Measurements from ENCODE around the gene FCRL6. TPM values are rescaled to one million over a fixed set of nuclear protein-coding genes. Genes with fewer than 3 reads are reported as not detected.

Gene FCRL6
- total RNA-seq, 2 experiments from 2014 or later: 0.42 to 0.76 TPM

DNA sequence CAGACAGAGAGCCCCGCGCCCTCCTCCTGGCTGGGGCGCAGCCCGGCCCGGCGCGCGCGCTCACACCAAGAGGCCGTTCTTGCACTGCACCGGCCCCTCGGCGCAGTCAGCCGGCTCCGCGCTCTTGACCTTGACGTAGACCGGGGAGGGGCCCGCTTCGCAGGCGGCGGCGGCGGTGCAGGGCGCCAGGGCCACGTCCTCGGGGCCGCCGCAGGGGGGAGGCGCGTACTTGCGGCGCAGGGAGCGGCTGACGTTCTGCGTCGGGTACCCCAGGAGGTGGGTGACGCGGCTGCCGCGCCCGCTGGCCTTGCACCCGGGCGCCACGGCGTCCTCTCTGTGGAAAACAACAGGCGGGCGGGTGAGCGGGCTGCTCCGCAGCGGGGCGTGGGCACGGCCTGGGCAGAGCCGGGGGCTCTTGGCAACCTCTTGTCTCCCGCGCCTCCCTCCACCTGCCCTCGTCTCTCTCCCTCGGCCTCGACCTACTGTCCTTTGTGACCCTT is 52.6 kb downstream of the FCRL6 start:
- DNase-seq (peak; percentile 79), ATAC-seq (peak; percentile 94)
- Mint-ChIP-seq H3K4me3 (peak overlapping the region; percentile 74), H3K27ac (peak overlapping the region; percentile 78), H3K4me1 (ENCODE audit: low read depth) (peaks cover 21% of the 10 kb centered on the region), H3K36me3 (ENCODE audit: low read depth) (no peaks in the 10 kb centered on the region), H3K9me3 (ENCODE audit: insufficient read depth) (no peaks in the 10 kb centered on the region), H3K27me3 (ENCODE audit: low read depth) (peaks cover 13% of the 10 kb centered on the region)
- POLR2A ChIA-PET: no interaction called here
- CTCF ChIA-PET: interaction anchor here (0.6 to 2.5 kb wide), 7 partner anchors 36 to 65 kb away, joined by 3 to 15 read pairs (median 5); no protein-coding TSS in a partner anchor

DNA sequence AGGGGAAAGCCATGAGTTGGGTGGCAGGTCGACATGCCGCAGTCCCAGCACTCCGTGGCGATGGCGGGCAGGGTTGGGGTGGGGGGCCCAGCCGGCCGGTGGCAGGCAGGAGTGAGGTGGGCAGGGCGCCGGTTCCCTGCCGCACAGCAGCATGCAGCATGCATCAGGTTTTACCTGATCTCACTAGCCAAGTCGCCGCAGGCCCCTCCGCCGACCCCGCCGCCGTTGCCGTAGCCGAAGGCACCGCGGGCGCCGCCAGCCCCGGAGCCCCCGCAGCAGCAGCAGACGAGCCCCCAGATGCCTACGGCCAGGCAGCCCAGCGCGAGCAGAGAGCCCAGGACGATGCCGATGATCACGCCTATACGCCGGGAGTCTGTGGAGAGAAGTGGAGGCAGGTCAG is 53.5 kb downstream of the FCRL6 start:
- Mint-ChIP-seq H3K27ac (no peak overlapping the region), H3K4me3 (peak overlapping the region; percentile 74), H3K4me1 (ENCODE audit: low read depth) (peaks cover 21% of the 10 kb centered on the region), H3K27me3 (ENCODE audit: low read depth) (peaks cover 9% of the 10 kb centered on the region), H3K36me3 (ENCODE audit: low read depth) (no peaks in the 10 kb centered on the region), H3K9me3 (ENCODE audit: insufficient read depth) (no peaks in the 10 kb centered on the region)
- ChIA-PET POLR2A (no interaction called here), CTCF (interaction anchor here (0.9 to 1.2 kb wide), 3 partner anchors 35 to 56 kb away, joined by 3 to 4 read pairs (median 3); no protein-coding TSS in a partner anchor)
- no peak for ATAC-seq
- no peak for DNase-seq

DNA sequence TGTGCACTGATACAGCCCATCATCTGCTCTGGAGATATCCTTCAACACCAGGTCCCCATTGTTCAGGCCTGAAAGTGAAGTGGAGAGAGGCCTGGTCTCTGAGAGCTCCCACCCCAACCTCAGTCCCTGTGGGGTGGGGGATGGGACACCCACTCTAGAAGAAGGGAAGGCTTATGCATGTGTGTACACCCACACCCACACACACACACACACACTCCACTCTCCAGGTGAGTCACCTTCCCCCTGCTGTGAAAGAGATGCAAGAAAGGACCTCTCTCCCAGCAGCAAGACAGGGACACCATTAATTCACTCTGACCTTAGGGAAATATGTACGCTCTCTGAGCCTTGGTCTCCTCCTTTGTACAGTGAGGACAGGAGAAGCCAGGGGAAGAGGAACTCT is 54.4 kb downstream of the FCRL6 start:
- H3K4me3 Mint-ChIP-seq: no peak overlapping the region

DNA sequence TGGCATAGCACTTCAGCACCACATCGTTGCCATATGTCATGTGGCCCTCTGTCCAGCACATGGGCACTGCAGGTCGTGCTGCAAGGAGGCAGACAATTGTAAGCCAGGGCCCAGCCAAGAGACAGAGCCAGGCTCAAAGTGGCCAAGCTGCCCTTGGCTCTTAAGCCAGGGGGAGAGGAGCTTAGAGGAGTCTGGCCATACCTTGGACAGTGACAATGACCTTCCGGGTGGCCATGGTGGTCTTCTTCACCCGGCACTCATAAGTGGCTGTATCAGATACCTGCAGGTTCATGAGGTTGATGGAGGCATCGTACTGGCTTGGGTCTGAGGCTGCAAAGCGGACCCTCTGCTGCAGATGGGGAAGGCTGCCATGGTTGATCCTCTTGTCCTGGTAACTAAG is 55.7 kb downstream of the FCRL6 start:
- H3K9me3 Mint-ChIP-seq (ENCODE audit: insufficient read depth): no peaks in the 10 kb centered on the region
- no peaks in the 10 kb centered on the region for H3K36me3 Mint-ChIP-seq (ENCODE audit: low read depth)
- ATAC-seq: no peak
- CTCF ChIA-PET: interaction anchor here (1.4 kb wide), 1 partner anchor 58 kb away, joined by 5 read pairs; no protein-coding TSS in a partner anchor
- peaks cover 16% of the 10 kb centered on the region for H3K4me1 Mint-ChIP-seq (ENCODE audit: low read depth)
- no peak overlapping the region for H3K27ac Mint-ChIP-seq
- peaks cover 12% of the 10 kb centered on the region for H3K27me3 Mint-ChIP-seq (ENCODE audit: low read depth)
- no peak overlapping the region for H3K4me3 Mint-ChIP-seq
- POLR2A ChIA-PET: no interaction called here
- DNase-seq: no peak

More for the DNA sequence above, 54.4 kb downstream of the FCRL6 start:
- H3K9me3 Mint-ChIP-seq (ENCODE audit: insufficient read depth): no peaks in the 10 kb centered on the region
- H3K27ac Mint-ChIP-seq: no peak overlapping the region
- DNase-seq (no peak), ATAC-seq (no peak)
- H3K27me3 Mint-ChIP-seq (ENCODE audit: low read depth): peaks cover 11% of the 10 kb centered on the region
- H3K36me3 Mint-ChIP-seq (ENCODE audit: low read depth): no peaks in the 10 kb centered on the region
- ChIA-PET POLR2A (no interaction called here), CTCF (interaction anchor here (0.7 to 0.9 kb wide), 2 partner anchors 35 to 57 kb away, joined by 3 read pairs; no protein-coding TSS in a partner anchor)
- H3K4me1 Mint-ChIP-seq (ENCODE audit: low read depth): peaks cover 16% of the 10 kb centered on the region

DNA sequence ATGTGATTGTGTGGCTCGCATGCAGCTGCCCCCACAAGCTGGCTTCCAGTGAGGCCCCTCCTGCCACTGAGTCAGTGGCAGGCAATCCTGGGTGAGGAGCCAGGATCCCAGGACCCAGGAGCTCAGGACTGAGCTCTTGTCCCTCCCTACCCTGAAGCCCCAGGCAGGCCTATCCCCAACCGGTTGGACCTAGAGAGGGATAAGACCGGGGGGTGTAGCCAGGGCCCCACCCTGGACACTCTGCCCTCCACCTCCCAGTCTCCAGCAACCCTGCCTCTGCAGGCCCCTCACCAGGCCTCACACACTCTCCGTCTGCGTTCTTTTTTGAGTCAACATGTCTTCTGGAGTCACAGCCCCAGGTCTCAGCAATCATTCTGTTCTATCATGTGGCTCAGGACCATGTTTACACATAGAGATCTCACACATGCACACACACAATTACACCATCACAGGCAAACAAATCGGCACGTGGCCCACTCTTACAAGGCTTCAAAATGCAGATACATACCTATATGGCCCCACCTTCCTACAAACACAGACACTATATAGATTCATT is 57.7 kb downstream of the FCRL6 start:
- DNase-seq (no peak), ATAC-seq (no peak)
- Mint-ChIP-seq H3K4me3 (no peak overlapping the region), H3K36me3 (ENCODE audit: low read depth) (no peaks in the 10 kb centered on the region), H3K27ac (no peak overlapping the region), H3K27me3 (ENCODE audit: low read depth) (peaks cover 10% of the 10 kb centered on the region), H3K9me3 (ENCODE audit: insufficient read depth) (no peaks in the 10 kb centered on the region), H3K4me1 (ENCODE audit: low read depth) (peaks cover 9% of the 10 kb centered on the region)
- ChIA-PET POLR2A (no interaction called here), CTCF (no interaction called here)

DNA sequence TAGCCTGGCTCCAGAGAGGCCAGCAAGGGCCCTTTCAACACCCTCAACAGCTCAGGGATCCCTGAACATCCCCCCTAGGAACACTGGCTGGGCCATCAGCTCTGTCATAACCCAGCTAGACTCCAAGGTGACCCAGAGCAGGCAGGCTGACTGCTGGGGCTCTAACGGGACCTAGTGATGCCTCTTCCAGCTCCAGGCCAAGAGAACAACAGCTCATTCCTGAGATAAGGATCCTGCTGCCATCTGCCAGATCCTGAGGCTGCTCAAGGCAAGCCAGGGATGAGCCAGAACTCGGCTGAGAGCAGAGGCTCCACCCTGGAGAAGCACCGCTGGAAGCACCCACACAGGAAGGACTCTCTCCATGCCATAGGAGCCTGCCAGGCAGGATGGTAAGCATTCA is 58.3 kb downstream of the FCRL6 start:
- Mint-ChIP-seq H3K9me3 (ENCODE audit: insufficient read depth) (no peaks in the 10 kb centered on the region), H3K27me3 (ENCODE audit: low read depth) (peaks cover 10% of the 10 kb centered on the region), H3K36me3 (ENCODE audit: low read depth) (no peaks in the 10 kb centered on the region), H3K4me3 (no peak overlapping the region), H3K27ac (no peak overlapping the region), H3K4me1 (ENCODE audit: low read depth) (peaks cover 4% of the 10 kb centered on the region)
- ChIA-PET POLR2A (no interaction called here), CTCF (no interaction called here)
- no peak for DNase-seq
- no peak for ATAC-seq

DNA sequence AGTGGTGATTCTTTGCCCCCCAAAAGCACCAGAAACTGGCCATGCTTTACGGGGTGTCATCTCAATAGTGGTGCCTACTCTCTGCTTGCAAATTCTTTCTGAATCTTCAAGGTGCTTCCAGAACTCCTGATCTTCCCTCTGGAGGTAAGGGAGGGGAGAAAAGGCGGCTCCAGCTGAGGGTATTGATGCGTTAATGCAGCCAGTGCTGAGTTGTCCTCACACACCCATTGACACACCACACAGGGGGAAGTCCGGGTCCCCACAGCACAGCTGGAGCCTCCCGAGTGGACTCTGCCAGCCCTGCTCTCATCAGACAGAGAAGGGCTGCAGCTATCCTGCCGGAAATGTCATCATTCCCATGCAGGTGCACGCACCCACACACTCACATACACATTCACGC is 59.1 kb downstream of the FCRL6 start:
- H3K4me3 Mint-ChIP-seq: no peak overlapping the region
- POLR2A ChIA-PET: no interaction called here
- DNase-seq: no peak
- CTCF ChIA-PET: interaction anchor here (2.5 kb wide), 1 partner anchor 62 kb away, joined by 10 read pairs; no protein-coding TSS in a partner anchor
- H3K27me3 Mint-ChIP-seq (ENCODE audit: low read depth): peaks cover 15% of the 10 kb centered on the region
- no peak overlapping the region for H3K27ac Mint-ChIP-seq
- H3K36me3 Mint-ChIP-seq (ENCODE audit: low read depth): no peaks in the 10 kb centered on the region
- no peaks in the 10 kb centered on the region for H3K9me3 Mint-ChIP-seq (ENCODE audit: insufficient read depth)
- ATAC-seq: no peak
- H3K4me1 Mint-ChIP-seq (ENCODE audit: low read depth): peaks cover 5% of the 10 kb centered on the region

DNA sequence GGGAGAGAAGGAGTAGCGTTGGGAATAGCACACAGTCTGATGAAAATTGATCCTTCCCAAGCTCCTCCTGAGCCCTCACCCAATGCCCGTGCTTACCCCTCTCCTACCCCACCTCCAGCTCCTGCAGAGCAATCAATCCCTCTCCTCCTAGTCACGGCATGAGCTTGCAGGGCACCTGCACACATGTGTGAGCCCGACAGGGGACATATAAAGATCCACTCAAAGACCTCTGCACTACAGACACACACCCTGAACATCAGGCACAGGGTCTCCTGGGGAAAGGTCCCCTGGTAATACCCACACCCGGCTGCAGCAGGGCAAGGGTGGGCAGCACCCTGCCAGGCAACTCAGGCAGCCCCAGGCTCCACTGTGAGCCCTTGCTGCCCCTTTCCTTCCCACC is 59.9 kb downstream of the FCRL6 start:
- ChIA-PET CTCF (interaction anchor here (2.5 kb wide), 1 partner anchor 63 kb away, joined by 10 read pairs; no protein-coding TSS in a partner anchor), POLR2A (no interaction called here)
- Mint-ChIP-seq H3K9me3 (ENCODE audit: insufficient read depth) (no peaks in the 10 kb centered on the region), H3K36me3 (ENCODE audit: low read depth) (no peaks in the 10 kb centered on the region), H3K27me3 (ENCODE audit: low read depth) (peaks cover 18% of the 10 kb centered on the region), H3K4me3 (no peak overlapping the region), H3K27ac (no peak overlapping the region), H3K4me1 (ENCODE audit: low read depth) (peaks cover 13% of the 10 kb centered on the region)
- no peak for DNase-seq
- ATAC-seq: no peak

DNA sequence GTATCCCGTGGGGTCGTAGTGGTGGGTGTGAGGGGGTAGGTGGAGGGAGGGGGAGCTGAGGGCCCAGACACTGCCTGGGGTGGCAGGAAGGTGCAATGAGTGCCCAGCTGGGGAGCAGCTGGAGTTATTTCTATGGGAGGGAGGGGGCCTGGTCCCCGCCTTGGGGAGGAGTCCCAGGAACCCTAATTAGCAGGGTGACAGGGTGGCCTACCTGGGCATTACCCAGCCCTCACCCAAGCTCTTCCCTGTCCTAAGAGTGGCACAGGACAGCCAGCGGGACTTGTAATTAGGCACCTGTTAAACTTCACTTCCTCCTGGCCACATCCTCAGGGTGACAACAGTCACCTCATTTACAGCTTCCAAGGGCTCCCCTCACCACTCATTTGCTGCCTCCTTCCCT is 60.4 kb downstream of the FCRL6 start, which contains the start of gene VSIG8:
Gene VSIG8 (minus strand): TSS at position 101 of the 400 bp plus-strand sequence. CDS start 136 bp downstream, outside the sequence.
- H3K4me3 Mint-ChIP-seq: no peak within 1 kb of the TSS
- DNase-seq (no peak), ATAC-seq (no peak)
- POLR2A ChIA-PET: no interaction called here
- H3K9me3 Mint-ChIP-seq (ENCODE audit: insufficient read depth): no peaks in the 10 kb centered on the region
- H3K36me3 Mint-ChIP-seq (ENCODE audit: low read depth): no peaks in the 10 kb centered on the region
- CTCF ChIA-PET: interaction anchor here (2.5 kb wide), 1 partner anchor 64 kb away, joined by 10 read pairs; no protein-coding TSS in a partner anchor
- peaks cover 15% of the 10 kb centered on the region for H3K4me1 Mint-ChIP-seq (ENCODE audit: low read depth)
- H3K27me3 Mint-ChIP-seq (ENCODE audit: low read depth): peaks cover 18% of the 10 kb centered on the region
- no peak within 1 kb of the TSS for H3K27ac Mint-ChIP-seq

DNA sequence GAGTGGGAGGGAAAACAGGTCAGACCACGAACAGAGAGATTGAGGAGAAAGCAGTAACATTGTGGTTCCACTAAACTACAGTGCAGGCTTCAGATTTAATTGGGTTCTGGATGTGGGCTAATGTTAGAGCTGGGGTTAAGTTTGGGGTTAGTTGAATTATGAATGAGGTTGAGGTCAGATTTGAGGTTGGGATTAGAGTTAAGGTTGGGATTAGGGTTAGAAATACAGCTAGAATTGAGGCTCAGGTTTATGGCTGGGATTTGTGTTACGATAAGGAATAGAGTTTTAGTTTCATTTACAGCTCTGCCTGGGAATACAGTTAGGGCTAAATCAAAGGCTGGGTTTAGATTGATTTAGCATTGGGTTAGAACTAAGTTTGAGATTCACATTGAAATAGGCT is 62.1 kb downstream of the FCRL6 start:
- peaks cover 23% of the 10 kb centered on the region for H3K4me1 Mint-ChIP-seq (ENCODE audit: low read depth)
- DNase-seq (no peak), ATAC-seq (no peak)
- POLR2A ChIA-PET: no interaction called here
- peaks cover 22% of the 10 kb centered on the region for H3K27me3 Mint-ChIP-seq (ENCODE audit: low read depth)
- CTCF ChIA-PET: interaction anchor here (1.4 to 1.5 kb wide), 2 partner anchors 26 to 66 kb away, joined by 3 read pairs; no protein-coding TSS in a partner anchor
- no peak overlapping the region for H3K27ac Mint-ChIP-seq
- H3K36me3 Mint-ChIP-seq (ENCODE audit: low read depth): no peaks in the 10 kb centered on the region
- no peaks in the 10 kb centered on the region for H3K9me3 Mint-ChIP-seq (ENCODE audit: insufficient read depth)
- no peak overlapping the region for H3K4me3 Mint-ChIP-seq

All from activated CD8-positive, alpha-beta T cell treated with anti-CD3 and anti-CD28 coated beads, Interleukin-2, amount 10 ng/mL, durations not matched to agents 7 days and 5 days (primary cell).